SH-SY5Y (cell line): Measurements from ENCODE around the gene COPB2.

ENCODE experiments used
- GATA2 ChIP-seq: IDR thresholded peaks from 2 replicates; pipeline ENCODE4 v1.6.1; 2011; ENCODE audit warnings: mild to moderate bottlenecking, low read depth, low read length
- GATA3 ChIP-seq: IDR thresholded peaks from 2 replicates; pipeline ENCODE4 v1.6.1; 2011; ENCODE audit warnings: low read depth, mild to moderate bottlenecking, low read length, moderate library complexity

GRCh38 chr3:139353920-139354556 lies 35.4 kb downstream of the COPB2 start:
- no peak for TF ChIP-seq GATA2
- no peak for TF ChIP-seq GATA3
